Endometrial microvascular endothelial cells (primary cell): ENCODE measurements around the gene DDX5. TPM values are rescaled to one million over a fixed set of nuclear protein-coding genes. Genes with fewer than 3 reads are reported as not detected.

Experiments
- in situ Hi-C: cut with HindIII; loops from 2 replicates; pipeline ENCODE4 v1.10.0; 2017; ENCODE audit warnings: low sequenced_read_pairs, low pct_unique_long_range_greater_than_20kb; ENCODE audit errors: inconsistent ontology term
- total RNA-seq: library from RNA; depleted of rRNA; stranded (reverse); fragments of >200 nt; gene quantifications from one replicate; pipeline ENCODE4 v1.2.3, GENCODE V29; 2015; ENCODE audit errors: inconsistent ontology term

Gene DDX5
- total RNA-seq: 1,072 TPM

DNA sequence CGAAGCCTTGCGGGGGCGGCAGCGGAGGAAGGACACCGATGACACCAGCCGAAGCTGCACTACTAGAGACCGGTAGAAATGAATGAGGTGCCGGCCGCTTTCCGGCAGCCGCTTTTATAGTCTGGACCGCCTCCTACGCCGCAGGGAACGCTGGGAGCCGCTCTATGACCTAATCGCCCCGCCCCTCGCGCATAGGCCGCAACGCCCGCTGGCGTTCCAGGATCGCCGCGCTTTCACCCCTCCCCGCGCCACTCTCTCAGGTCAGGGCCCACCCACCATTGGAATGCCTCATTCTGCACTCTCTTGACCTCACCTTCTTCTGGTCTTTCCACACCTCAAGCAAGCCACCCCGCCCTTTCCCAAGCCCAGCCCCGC lies at the start of gene DDX5:
TSS of gene DDX5 (minus strand) at position 89 of the 375 bp plus-strand sequence. CDS start 170 bp downstream, outside the sequence.
- in situ Hi-C loops: no loop called here

DNA sequence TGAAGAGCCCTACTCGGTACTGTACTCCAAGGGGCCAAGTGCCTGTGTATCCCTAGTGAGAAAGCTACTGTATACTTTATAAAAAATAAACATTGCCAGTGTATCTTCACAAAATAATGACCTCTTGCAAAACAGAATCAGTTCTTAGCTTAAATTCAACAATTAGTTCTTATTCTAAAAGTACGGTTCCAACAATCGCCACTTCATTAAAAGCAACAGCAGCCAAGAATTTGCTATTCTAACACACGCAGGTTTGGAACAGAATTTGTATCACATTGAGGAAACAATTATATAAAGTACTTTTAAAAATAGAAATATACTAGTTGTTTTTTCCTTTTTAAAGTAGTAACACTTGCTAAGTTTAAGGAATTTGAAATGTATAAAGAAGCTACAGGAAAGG lies 49.2 kb upstream of the DDX5 start:
- in situ Hi-C loops: no loop called here

DNA sequence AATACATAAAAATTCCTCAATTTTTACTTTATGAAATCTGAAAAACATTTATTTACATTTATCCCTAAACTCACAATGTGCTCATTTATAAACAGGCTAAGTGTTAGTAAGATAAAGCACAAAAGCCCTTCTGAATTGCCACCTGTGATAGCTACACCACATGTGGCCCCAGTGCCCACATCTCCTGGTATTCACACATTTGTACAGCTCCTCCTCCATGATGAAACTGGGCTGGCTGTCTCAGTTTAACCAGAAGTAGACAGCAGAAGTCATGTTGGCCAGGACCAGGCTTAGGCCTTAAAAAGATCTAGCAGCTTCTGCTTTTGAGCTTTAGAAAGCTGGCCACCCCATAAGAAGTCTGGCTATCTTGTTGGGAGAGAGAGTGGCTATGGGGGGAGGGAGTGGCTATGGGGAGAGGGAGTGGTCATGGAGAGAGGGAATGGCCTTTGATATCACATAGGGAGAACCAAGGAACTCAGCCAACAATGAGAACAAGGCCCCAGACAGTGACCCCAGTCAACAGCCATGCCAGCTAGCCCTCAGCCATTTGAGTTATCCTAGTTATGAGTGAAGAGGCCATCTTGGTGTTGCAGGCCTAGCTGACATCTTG lies 48.0 kb upstream of the DDX5 start:
- in situ Hi-C loops: no loop called here

DNA sequence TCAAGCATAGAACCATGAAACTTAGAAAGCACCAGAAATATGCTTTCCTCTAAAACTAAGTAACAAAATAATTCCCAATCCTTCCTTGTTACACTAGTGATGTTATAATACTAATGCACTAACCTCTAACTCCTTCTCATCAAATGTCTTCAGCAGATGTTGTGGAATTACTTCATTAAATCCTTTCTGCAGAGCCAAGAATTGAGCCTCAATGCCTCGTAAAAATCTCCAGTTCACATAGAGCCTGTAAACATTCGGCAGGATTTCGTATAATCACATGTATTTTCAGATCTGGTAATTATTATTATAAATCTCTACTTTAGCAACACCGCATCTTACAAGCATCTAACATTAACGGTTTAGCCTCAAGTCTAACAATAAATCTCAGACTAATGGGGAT lies 45.4 kb upstream of the DDX5 start:
- in situ Hi-C loops: no loop called here

DNA sequence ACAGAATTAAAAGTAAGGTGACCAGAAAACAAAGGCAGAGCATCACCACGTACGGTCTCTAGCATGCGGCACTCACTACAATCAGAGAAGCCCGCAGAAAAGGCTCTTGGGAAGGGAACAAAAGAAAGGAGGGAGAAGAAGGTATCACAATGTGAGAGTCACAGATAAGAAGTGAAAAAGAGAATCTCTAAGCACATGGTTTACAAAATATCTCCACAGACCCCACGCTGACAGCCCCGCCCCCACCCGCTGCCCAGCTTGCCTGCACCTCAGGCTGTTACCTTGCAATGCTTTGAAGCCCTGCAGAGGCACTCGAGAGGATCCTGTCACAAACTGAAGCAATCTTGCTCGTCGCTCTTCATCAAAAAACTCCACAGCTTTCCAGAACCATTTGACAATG lies 41.2 kb upstream of the DDX5 start:
- in situ Hi-C loops: no loop called here

DNA sequence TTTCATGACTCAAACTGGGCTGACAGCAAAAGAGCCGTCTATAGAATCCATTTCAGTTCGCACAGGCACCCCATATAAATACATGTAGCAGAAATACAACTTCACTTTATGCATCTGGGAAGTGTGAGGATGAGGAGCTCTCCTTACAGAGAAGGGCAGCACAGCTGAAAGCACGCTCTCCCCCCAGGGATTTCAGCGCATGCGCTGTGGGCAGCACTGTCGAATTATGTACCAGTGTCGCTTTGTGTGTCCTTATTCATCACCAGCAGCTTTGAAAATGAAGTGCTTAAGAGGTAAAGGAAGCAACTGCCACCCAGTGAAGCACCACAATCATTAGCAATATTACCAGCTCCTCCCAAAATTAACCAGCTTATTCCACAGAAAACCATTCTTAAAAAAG lies 40.6 kb upstream of the DDX5 start:
- in situ Hi-C loops: no loop called here

DNA sequence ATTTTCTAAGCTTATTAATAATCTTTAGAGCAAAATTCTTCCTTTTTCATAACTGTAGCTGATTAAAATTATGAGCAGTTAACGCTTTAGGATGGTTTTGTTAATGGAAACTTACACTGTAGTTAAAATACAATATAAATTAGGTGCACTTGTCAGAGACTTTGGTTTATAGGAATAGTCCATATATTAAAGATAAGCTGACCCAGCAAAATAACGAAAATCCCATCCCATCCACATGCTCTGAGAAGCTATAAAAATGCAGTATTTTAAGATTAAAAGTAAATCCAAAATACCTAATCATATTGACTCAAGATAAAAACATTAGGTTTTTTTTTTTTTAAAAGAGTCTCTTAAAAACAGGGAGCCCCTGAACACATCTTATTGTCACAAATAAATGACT lies 38.7 kb upstream of the DDX5 start:
- in situ Hi-C loops: no loop called here

DNA sequence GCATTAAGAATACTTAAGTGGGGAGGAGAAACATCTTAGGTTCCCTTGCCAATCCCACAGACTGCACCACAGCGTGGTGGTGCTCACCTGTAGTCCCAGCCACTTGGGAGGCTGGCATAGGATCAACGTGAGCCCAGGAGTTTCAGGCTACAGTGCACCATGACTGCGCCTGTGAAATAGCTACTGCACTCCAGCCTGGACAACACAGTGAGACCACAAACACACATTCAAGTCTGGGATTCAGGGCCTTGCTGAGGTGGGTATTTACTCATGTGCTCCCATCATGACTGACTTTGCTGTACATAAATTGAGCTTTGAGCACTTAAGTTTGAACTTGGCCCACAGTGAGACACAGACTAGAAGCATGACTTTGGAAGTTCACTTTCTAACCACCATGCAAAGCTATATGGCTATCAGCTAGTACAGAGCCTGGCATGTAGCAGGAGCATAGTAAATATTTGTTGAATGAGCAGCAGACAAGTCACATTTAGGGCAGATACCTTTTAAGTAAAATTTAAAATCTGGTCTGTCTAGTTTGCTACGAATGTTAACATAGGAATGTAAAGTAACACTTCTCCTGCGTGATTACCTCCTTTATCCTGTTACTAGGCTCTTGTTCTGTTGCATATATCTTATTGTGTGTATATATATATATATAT lies 34.2 kb upstream of the DDX5 start:
- in situ Hi-C loops: no loop called here

DNA sequence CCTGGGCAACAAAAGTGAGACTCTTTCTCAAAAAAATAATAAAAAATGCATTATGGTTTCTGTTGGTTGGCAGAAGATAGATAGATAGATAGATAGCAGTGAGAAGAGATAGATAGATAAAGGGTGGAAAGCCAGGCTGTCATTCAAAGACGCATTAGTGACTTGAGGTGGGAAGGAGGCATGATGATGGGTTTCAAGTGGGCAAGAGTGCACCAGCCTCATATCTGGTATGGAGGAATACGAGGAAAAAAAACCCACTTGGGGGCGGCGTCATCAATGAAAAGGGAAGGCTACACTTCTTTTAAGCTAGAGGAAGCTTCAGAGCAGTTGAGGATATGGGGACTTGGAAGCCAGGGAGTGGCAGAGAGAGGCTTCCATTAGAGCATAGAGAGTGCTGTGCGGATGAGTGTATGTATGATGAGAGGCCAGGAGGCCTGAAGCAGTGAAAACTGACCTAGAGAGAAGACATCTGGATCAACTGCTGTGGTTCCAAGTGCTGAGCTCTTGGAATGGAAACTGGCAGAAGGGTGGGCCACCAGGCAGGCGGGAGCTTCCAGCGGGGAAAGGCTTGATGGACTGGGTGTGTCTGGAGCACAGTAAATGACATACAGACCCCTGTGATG lies 32.5 kb upstream of the DDX5 start:
- in situ Hi-C loops: no loop called here

DNA sequence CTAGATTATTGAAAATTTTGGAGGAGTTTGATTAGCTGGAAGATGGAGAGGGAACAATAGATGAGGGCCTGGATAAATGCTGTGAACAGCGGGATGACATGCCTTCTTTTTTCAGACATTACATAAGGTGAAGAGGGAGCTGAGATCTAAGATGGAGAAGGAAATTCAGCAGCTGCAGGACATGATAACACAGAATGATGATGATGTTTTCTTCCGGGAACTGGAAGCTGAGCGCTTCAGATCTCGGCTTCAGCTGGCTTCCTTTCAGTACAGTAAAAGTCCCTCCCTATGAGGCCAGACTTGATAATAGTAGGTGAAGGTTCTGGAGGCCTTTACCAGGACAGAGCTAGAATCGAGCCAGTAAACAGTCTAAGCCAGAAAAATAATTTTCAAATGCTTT lies 31.4 kb upstream of the DDX5 start:
- in situ Hi-C loops: no loop called here

DNA sequence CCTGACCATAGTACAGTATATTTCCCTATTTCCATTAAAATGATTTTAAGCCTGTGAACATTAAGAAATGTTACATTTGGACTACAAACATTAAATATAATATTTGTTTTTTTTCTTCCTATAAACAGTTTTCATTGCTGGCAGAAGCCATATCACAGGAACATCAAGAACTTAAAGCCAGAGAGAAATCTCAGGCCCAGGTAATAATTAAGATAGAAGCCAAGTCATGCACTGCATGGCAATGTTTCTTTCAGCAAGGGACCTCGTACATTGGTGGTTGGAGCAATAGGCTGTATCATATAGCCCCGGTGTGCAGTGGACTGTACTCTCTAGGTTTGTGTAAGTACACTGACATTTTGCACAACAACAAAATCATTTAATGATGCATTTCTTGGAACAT lies 30.8 kb upstream of the DDX5 start:
- in situ Hi-C loops: no loop called here

DNA sequence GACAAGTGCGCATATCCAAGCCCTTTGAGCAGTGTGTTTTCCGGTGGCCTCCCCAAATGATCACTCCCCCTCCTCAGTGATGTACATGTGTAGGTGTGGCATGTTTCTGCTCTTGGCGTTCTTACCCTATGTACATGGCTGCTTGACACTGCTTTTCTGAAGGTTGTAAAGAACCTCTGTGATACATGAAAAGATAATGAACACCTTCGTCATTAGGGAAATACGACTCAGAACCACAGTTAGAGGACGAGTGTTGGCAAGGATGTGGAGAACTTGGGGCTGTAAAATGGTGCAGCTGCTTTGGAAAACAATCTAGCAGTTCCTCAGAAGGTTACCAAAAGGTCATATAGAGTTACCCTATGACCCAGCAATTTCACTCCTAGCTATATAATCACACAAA lies 29.3 kb upstream of the DDX5 start:
- in situ Hi-C loops: no loop called here

DNA sequence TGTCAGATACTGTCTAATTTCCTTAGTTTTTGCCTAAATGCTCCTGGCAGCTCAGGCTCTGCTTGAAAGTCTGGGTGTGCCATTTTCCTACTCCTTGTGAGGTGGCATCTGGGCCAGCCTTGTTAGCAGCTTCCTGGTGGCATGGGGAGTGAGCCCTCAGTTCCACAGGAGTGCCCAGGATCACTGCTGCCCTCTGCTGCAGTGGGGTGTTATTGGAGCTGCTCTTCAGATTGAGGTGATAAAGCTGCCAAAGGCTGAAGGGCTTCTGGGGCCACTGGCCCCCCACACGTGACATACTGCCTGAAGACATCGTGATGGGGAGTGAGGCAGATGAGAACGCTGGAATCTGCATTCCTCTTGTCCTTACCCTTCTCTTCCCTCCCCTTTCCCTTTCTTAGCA lies 28.1 kb upstream of the DDX5 start:
- in situ Hi-C loops: no loop called here

DNA sequence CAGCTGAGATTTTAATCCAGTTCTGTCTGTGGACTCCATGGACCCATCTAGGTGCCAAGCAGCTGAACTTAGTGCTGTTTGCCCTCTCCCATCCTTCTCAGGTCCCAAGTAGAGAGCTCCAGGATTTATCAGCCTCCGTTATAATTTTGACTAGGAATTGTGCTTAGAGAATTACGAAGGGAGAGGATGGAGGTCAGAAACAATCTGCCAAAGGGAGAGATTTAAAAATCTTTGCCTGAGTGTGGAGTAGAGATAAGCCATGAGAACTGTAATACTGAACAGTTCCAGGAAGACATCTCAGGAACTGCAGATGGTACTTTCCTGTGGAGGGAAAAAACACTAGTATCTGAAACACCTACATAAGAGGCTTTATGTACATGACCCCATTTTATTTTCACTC lies 27.7 kb upstream of the DDX5 start:
- in situ Hi-C loops: no loop called here

DNA sequence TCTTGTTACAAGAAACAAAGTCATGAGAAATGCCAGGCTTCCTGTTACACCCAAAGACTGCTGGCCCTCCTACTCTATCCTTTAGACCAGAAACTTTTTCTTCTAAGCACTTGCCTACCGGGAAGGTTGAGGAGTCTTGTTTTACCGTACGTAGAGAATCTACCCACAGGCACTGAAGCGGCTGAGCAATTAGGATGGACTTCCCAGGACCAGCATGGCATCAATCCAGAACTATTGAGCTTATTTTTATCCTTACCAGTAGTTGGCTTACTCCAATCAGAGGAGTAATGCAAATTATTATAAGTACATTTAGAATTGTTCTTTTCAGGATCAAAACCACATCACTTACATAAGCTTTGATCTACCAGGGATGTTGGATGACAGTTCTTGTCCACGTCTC lies 26.3 kb upstream of the DDX5 start:
- in situ Hi-C loops: no loop called here

DNA sequence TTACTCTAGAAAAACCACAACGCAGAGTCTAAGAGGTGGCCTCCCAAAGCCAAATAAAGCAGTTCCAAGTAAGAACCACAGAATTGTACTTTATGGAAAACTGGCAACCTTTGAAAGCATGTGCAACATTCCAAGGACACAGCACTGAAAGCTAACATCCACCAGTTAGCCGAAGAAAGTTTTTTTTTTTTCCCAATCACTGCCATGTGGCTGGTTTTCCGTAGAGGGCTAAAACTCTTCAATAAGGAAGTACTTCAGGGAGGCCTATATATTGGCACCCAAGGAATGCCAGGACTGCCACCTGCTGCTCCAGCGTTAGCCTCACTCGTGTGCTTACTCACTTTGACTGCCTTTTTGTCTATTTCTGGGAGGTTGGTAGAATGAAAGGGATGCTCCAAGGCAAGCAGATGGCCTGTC lies 25.9 kb upstream of the DDX5 start:
- in situ Hi-C loops: no loop called here

DNA sequence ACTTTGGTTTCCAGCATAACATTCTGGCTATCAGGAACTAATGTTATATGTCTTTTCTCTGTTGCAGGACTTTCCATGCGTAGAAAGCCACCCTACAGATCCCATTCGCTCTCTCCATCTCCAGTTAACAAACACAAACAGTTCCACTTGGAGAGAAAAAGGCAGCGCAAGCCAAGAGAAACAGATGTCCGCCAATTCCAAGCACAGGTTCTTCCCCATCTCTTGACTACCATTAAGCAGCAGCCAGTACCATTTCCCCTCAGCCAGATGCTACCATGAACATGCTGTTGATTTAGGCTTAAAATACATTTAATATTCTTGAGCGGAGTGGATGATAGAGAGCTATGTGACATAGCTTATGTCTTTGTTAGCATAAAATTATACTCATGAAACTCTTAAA lies 23.1 kb upstream of the DDX5 start:
- in situ Hi-C loops: no loop called here

DNA sequence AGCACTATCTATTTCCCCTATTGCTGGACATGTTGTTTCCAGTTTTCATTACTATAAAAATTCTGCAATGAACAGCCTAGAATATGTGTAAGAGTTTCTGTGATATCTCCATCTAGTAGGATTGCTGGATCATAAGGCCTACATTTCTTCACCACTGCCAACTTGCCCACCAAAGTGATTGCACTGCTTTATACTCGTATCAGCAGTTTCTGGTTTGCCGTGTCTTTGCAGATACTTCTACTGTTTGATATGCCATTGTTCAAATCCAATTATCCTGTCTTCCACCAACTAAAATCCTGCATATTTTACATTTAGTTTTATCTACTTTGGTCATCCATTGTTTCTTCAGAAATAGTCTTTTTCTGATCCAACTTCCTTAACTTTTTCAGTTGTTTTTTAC lies 21.8 kb upstream of the DDX5 start:
- in situ Hi-C loops: no loop called here

DNA sequence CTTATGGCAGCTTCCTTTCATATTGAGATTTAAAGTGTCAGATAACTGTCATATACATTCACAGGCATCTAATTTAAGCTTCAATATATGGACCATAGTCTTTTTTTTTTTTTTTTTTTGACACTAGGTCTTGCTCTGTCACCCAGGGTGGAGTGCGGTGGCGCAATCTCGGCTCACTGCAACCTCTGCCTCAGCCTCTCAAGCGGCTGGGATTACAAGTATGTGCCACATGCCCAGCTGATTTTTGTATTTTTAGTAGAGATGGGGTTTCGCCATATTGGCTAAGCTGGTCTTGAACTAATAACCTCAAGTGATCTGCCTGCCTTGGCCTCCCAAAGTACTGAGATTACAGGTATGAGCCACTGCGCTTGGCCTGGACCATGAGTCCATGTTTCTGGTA lies 14.3 kb upstream of the DDX5 start:
- in situ Hi-C loops: no loop called here

DNA sequence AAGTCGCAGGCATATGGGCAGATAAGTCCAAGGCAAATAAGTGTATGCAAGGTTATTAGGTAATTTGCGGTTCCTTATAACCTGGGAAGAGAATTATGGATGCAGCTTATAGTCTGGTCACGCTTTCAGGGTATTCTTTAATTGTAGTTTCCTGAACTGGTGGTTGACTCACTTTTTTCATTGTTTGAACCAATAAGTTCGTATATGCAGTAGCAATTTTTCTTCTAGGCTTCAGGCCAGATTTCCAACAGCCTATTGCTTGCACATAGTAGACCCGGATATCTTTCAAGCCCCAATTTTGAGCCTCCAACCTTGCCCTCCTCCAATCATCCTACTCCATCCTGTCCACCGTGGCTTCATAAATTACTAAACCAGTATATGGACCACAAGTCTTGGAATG lies 13.5 kb upstream of the DDX5 start:
- in situ Hi-C loops: no loop called here

DNA sequence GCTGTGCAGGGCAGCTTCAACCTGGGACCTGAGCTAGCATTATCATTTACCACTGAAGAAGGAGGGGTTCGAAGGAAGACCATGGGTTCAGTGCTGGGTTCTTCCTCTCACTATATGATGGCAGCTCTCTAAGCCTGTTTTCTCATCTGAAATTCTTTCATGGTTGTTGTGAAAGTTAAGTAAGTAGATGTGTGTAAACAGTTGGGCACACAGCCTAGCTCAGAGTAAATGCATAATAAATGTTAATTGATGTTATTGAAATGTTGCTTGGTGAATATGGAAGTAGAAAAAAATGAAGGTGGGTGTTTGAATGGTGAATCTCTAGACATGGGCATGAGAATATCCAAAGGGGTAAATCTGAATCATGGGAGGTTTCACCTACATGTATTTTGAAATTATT lies 9.7 kb upstream of the DDX5 start:
- in situ Hi-C loops: no loop called here
